Measurements from ENCODE around the gene MYRF.

MYRF gene

DNA sequence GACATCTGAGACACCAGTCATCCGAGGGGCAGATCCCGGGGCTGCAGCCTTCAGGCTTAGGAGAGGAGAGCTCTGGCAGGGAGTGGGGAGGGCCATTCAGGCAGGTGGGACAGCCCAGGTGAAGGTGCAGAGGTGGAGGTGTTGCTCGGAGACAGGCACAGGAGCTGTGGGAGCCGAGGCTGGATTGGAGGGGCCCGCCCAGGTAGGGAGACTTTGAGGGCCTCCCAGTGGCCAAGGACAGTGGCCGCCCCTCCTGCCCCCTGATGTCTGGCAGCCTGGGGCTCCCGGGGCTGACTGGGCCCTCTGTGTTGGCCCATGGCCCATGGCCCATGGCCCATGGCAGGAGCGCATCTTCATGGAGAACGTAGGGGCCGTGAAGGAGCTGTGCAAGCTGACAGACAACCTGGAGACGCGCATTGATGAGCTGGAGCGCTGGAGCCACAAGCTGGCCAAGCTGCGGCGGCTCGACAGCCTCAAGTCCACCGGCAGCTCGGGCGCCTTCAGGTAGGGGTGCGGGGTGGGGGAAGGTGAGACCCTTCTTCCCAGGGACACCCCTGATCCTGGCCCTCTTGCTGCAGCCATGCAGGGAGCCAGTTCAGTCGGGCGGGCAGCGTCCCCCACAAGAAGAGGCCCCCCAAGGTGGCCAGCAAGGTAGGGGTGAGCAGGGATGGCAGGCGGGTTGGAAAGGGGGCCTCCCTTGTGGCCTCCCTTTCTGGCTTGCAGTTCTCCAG lies 26.6 kb downstream of the MYRF start:
- DNase-seq = no peak

GRCh38 chr11:61779666-61780525 lies 27.5 kb downstream of the MYRF start:
- no peak for DNase-seq

DNA sequence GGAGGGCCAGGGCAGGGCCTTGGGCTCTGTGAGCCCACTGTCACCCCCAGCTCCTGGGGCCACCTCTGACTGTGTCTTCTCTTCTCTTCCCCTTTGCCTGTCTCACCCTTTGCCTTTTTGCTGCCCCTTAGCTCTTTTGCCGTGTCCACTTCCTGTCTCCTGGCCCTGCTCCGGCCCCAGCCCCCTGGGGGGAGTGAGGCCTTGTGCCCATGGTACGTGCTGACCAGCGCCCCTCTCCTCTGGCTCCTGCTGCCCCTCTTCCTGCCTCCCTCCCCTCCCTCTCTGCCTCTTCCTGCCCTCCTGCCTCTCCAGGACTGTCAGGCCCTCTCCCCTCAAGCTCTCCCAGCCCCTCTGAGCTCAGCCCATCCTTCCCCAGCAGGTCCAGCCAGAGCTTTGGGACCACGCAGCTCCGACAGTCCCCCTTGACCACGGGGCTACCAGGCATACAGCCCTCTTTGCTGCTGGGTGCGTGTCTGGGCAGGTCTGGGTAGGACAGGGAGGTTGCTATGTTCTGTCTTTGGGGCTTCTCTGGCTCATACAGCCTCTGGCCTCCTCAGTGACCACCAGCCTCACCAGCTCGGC lies 28.2 kb downstream of the MYRF start:
- no peak for DNase-seq

GRCh38 chr11:61781585-61781984 lies 29.1 kb downstream of the MYRF start:
- no peak for DNase-seq

- DNase-seq = no peak
Observed at GRCh38 chr11:61782299-61782698, 29.9 kb downstream of the MYRF start.

DNA sequence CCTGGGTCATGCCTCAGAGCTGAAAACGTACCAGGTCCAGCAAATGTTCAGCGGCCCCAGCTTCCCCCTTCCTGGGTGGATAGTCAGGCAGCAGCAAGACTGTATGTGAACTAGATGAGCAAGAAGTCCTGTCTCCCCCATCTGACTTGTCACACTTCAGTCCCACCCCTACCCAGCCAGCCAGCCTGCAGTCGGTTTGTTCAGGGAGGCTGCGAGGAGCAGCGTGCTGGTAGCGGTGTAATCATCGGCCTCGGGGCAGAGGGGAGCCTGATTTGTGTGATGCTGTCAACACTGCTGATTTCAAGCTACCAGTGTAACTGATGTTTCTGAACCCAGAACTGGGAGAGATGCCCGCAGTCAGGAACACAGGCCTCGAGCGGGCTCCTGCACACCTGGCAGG lies 30.4 kb downstream of the MYRF start:
- DNase-seq = no peak

DNA sequence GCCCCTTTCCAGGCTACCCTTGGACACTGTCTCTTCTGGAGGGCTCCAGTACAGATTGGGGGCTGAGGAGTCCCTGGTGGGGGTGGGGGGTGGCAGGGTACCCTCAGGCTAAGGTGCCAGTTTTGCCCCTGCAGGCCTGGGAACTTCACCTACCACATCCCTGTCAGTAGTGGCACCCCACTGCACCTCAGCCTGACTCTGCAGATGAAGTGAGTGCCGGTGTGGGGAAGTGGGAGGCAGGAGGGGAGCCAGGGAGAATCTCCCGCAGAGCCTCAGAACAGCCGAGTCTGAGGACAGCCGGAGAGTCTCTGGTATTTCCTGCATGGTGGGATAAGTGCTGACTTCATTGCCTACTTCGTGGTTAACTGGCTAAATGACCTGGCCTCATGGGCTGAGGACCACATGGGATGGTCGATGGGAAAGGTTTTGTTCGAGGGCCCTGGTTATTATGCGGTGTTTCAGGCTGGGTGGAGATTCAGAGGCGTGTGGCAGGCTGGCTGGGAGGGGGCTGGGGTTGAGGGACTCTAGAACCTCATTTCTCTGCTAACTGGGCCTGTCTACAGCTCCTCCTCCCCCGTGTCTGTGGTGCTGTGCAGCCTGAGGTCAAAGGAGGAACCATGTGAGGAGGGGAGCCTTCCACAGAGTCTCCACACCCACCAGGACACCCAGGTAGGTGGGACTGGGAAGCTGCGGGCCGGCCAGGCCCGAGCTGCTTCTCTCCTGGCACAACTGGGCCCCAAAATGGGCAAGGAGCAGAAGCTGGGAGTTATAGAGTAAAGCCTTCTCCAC lies 31.5 kb downstream of the MYRF start:
- no peak for DNase-seq

DNA sequence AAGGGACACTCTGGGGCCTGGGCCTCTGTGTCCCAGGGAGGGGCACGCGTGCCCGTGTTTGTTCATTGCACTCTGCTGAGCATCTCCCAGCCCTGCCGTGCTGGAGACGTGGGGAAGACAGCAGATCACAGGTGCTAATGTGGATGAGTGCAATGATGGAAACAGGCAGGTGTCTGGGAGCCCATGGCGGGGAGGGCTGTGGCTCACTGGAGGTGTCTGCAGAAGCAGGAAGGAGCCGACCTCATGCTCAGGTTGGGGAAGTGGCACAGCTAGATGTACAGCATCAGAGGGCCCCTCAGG lies 32.0 kb downstream of the MYRF start:
- no peak for DNase-seq

- no peak for DNase-seq
Observed at GRCh38 chr11:61785837-61786402, 33.5 kb downstream of the MYRF start.

- peak; percentile 41 for DNase-seq
Observed at GRCh38 chr11:61787928-61788491, 35.6 kb downstream of the MYRF start.

GRCh38 chr11:61791737-61792309 lies 39.4 kb downstream of the MYRF start:
- peak; percentile 31 for DNase-seq

- DNase-seq = peak; percentile 95
Observed at GRCh38 chr11:61792310-61793082, 40.1 kb downstream of the MYRF start, which contains the start of the genes FEN1 and TMEM258. Gene FEN1, plus strand, starts transcription at chr11:61792911. Its CDS starts 2,451 bp downstream, at chr11:61795362. Gene TMEM258, minus strand, starts transcription at chr11:61792599. Its CDS starts 41 bp downstream, at chr11:61792558.

DNA sequence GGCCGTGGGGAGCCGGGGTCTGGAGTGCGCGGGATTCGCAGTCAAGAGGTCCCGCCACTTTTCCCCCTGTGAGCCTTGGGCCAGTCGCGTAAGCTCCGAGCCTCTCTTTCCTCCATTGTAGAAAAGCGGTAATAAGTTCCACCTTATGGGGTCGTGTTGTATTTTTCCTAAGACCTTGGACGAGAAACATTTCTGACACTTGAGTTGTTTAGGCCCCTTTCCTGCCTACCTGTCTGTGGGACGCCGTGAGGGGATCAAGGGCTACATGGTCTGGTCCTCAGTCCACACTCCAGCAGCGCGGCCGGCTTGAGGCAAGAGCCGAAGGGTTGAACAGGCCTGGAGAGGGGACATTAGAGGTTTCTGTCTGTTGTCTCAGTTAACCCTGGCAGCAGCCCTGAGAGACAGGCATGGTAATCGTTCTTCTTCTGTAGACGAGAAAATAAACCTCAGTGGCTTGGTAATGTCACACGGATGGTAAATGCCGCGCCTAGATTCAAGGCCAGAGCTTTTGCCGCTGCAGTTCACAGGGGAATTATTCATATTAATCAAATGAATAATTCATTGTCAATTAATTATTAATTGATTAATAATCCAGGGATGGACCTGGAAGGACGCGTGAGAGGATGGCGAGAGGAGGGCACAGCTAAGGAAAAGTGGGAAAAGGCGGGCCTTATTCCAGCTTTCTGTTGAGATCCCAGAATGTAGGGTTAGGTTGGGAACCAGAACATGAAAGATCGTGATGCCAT lies 40.8 kb downstream of the MYRF start:
- no peak for DNase-seq

- no peak for DNase-seq
Observed at GRCh38 chr11:61793829-61794204, 41.4 kb downstream of the MYRF start.

DNA sequence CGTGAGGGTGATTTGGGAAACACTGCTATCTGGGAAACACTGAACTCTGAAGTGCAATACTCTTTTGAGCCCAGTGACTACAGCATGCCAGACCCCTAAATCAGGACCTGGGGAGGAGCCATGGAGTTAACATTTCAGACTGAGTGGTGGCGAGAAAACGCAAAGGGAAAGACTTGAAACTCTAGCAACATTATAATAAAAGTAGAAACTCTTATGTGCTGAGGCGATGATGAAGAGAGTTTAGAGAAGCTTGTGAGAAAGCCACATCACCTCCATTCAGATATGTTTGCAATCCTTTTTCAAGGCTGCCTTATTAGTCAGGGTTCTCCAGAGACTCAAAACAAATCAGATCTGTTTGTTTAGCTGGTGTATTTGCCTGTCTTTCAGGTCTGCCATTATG lies 42.1 kb downstream of the MYRF start:
- no peak for DNase-seq

GRCh38 chr11:61795459-61795858 lies 43.0 kb downstream of the MYRF start:
- no peak for DNase-seq

- DNase-seq = no peak
Observed at GRCh38 chr11:61795876-61796526, 43.6 kb downstream of the MYRF start.

GRCh38 chr11:61797263-61797944 lies 45.0 kb downstream of the MYRF start:
- peak; percentile 74 for DNase-seq

- DNase-seq = no peak
Observed at GRCh38 chr11:61799665-61800284, 47.3 kb downstream of the MYRF start.
